Stimulated activated naive CD4-positive, alpha-beta T cell treated with Interleukin-2 at 50 U/mL for 16 hours (primary cell): ENCODE results near the gene CCDC167.

Experiments used
- DNase-seq: peaks from one replicate; lab custom pipeline; 2025; lab: John Stamatoyannopoulos, UW

The CCDC167 gene

DNA sequence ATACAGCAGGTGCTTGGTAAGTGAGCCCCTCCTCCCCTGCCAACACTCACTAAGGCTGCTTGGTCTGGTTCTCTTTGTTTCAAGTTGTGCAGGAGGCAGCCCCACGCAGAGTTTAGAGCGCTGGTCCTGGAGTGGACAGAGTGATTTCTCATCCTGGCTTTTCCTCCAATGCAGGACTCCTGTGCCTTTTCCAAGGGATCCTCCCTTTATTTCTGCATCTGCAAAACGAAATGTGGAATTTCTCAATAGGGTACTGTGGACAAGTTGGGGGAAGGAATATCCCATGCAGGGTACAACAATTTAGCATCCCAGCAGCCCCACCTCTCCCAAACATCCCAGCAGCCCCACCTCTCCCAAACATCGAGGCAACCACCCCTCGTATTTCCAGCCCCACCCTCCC is 30.6 kb upstream of the CCDC167 start:
- no peak for DNase-seq

DNA sequence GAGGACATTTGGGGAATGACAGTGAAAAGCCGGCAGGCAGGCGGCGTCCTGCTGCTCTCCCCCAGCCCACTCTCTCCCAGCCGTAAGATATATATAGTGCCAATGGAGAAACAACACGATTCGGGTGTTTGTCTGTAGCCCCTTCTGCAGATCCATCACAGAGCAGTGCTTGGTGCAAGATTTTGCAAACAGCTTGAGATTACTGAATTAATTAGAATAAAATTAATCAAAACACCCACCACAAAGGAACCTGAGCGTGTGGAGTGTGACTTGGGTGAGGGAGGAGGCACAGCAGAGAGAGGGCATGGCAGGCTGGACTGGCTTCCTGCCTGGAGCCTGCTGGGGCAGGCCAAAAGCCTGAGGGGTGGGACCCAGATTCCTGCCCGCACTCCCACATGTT is 28.8 kb upstream of the CCDC167 start:
- no peak for DNase-seq

DNA sequence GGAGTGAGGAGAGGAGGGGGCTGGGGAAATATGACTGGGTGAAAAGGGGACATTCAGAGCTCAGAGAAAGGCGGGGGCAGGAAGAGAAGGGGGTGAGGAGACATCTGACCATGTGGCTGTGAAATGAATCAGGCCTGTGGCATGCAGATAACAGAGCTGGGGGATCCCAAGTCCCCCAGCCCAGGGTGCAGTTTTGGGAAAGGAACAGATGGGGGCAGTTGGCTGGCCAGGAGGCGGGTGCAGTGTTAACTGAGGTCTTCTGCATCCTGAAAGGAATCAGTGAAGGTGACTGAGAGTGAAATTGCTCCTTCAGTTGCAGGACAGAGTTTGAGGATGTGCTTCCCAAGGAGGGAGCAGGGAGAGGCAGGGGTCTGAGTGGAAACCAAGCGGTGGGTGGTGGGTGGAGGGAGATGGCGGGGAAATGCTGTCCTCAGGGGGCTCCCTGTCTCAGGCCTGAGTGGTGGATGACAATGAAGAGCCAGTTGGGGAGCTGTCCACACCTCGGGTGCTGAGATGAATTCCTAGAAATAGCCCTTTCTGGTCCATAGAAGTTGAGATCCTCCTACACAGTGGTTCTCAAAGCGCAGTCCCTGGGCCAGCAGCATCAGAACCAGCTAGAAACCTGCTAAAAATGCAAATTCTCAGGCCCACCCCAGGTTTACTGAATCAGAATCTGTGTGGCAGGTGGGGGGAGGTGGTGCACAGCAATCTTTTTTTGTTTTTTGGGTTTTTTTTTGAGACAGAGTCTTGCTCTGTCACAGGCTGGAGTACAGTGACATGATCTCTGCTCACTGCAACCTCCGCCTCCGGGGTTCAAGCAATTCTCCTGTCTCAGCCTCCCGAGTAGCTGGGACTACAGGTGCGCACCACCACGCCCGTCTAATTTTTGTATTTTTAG is 26.0 kb upstream of the CCDC167 start:
- DNase-seq: no peak

DNA sequence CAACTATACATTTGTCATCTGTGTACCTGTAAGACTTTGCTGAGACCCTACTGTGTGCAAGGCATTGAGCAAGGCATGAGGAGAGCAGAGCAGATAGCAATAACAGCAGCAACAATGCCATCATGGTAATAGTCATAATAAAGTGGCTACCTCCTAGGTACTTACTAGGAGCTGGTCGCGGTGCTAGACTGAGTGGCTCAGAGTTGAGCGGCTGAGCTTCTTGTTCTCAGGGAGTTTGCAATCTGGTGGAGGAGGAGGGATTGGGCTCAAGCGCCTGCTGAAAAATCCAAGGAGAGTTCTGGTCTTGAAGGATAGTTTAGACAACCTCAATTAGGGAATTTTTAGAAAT is 25.3 kb upstream of the CCDC167 start:
- DNase-seq: no peak

- no peak for DNase-seq
These were observed 24.6 kb upstream of the CCDC167 start for GRCh38 chr6:37524025-37524969.

DNA sequence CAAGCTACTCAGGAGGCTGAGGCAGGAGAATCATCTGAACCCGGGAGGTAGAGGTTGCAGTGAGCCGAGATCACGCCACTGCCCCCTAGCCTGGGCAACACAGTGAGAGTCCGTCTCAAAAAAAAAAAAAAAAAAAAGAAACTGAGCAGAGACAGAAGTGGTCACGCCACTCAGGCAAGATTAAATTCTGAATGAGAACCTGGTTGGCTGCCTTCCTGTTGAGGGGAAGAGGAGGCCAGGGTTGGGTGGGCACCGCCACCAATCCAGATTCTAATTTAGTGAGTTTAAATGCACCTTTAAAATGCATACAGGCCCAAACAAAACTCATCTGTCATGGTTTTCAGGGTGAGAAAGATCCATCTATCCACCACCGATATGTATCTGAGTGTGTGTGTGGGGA is 23.7 kb upstream of the CCDC167 start:
- DNase-seq: no peak

GRCh38 chr6:37522836-37523235 is 23.1 kb upstream of the CCDC167 start:
- DNase-seq: no peak

DNA sequence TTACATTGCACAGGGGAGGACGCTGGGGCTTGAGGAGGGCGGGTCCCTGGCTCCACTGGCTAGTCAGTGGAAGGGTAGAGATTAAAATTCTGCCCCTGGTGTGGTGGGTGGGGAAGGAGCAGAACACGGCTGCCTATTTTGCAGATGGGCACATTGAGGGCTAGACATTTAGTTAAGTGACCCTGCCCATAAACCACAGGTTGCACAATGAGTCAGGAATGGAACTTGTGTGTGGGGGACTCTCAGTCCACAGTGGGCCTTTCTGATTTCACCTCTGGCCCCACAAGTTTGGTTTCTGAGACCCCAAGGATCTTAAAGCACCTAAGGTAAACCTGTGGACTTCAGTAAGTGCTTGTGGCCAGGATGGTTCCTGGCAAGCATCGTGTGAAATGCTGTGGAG is 22.0 kb upstream of the CCDC167 start:
- no peak for DNase-seq

- no peak for DNase-seq
These were observed 21.2 kb upstream of the CCDC167 start for GRCh38 chr6:37520926-37521325.

GRCh38 chr6:37519461-37519860 is 19.8 kb upstream of the CCDC167 start:
- DNase-seq: no peak

DNA sequence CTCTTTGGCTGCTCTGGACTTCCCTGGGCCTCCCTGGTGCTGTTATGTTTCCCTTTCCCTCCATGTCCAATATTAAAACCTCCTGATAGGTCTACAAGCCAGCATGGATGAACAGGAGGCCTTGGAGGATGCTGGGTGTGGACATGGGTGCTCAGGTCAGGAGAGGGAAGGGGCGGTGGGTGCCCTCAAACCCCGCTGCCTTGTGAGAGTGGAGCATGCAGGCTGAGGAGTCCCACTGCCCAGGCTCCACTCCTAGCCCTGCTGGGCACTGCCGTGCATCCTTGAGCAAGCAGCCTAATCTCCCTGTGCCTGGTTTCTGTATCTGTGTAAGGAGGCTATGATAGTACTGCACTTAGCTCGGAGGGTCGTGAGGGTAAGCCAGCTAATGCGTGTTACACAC is 18.4 kb upstream of the CCDC167 start:
- no peak for DNase-seq

DNA sequence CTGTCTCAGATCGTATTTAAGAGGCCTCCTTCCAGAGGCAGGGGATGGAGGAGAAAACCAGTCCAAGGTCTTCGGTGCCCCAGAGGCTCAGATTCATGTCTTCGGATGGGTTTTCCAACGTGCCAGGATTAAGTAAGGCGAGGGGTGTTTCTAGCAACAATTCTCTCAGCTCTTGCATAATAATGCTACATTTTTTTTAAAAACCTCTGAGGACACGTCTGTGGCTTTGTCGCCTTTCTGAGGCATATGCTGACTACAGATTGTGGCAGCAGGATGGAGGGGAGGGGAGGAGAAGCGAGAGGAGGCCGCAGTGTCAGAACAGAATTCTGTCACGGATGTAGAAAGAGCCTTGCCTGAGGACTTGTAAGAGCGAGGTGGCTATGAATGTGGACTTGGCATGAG is 17.7 kb upstream of the CCDC167 start:
- DNase-seq: peak; percentile 80

DNA sequence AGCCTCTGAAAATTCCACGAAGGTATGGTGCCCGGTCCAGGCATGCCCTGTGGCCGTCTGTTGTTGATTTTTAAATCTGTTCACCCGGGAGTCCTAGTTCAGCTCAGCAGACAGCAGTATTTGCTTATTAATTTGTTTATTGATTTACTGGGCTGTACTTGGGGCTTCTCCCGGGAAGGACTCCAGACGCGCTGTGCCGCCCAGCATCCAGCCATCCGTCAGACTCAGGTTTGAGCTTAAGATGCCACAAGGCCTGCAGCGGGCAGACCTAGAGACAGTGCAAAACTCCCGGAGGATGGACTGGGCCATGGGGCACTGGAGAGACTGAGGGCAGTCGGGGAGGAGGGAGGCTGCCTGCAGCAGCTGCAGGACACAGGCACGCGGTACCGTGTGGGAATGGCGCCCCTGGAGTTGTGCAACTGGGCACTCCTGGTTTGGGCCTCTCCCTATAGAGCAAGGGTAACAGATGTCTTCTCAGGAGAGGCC is 17.3 kb upstream of the CCDC167 start:
- DNase-seq: no peak

DNA sequence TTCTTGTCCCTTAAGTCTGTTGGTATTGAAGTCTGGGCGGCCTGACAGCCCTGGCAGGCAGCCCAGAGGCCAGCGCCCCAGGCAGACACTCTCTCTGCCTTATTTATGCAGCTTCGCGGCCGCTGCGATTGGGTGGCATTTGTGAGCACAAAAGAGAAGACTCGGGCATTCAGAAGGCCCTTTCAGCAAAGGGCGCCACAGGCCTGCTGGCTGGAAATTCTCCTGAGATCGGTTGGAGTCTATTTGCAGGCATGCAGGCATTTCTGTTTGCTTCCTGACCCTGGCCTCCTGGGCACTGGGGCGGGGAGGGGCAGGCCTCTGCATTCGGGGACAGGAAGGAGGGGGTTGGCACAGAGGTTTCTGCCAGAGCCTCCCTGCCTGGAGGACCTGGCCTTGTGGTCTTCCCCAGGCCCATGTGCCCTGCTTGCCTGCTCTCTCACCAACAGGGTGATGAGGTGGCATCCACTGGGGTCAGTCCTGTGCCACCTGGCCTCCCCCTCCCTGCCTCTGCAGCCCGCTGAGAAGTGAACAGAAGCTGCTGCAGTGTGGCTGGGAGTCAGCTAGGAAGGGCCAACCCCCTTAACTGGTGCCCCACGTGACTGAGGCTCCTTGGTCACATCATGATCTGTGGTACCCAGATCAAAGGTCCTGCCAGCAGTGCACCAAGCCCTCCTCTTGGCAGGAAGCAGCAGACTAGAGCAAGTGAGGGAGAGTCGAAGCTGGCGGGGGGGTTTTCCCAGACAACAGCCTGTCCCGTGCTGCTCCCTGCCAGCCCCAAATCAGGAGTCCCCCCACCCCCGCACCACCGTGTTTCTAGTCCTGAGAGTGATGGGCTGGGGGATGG is 16.6 kb upstream of the CCDC167 start:
- peak; percentile 92 for DNase-seq

GRCh38 chr6:37515712-37516075 is 16.0 kb upstream of the CCDC167 start:
- DNase-seq: no peak

GRCh38 chr6:37514837-37515236 is 15.1 kb upstream of the CCDC167 start:
- DNase-seq: no peak

GRCh38 chr6:37514321-37514771 is 14.7 kb upstream of the CCDC167 start:
- DNase-seq: peak; percentile 57

DNA sequence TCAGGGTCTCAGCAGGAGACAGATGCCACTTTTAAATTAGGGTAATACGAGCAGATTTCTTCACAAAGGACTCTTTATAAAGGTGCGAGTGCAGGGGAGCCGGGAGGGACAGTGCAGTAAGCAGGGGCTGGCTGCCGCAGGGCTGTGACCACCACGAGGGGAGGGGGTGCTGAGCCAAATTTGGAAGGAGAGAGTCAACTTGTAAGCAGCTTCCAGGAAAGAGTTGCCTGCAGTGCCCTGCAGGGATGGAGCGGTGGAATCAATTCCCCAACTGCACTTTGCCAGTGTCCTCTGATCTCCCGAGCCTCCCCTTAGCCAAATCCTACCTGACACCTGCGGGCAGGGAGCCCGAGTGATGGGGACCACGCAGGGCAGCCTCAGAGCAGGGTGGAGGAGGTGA is 13.9 kb upstream of the CCDC167 start:
- no peak for DNase-seq

- DNase-seq: no peak
These were observed 13.5 kb upstream of the CCDC167 start for GRCh38 chr6:37513155-37513554.

GRCh38 chr6:37512400-37513011 is 12.8 kb upstream of the CCDC167 start:
- DNase-seq: no peak

- DNase-seq: no peak
These were observed 12.3 kb upstream of the CCDC167 start for GRCh38 chr6:37511910-37512399.
